ENCODE data around the gene KRTDAP.

KRTDAP gene

GRCh38 chr19:35519291-35519690, 29.0 kb upstream of the KRTDAP start:
- no peaks in the 10 kb centered on the region for H3K9me3 Mint-ChIP-seq
- DNase-seq (ENCODE audit: low spot score in 2 of 2) = no peak
- H3K36me3 Mint-ChIP-seq = no peaks in the 10 kb centered on the region
- H3K4me3 Mint-ChIP-seq = no peak overlapping the region
- no peaks in the 10 kb centered on the region for H3K4me1 Mint-ChIP-seq
- no peak for ATAC-seq
- peak overlapping the region; percentile 3 for H3K27ac Mint-ChIP-seq

GRCh38 chr19:35518313-35518712, 28.0 kb upstream of the KRTDAP start:
- peaks cover 6% of the 10 kb centered on the region for H3K4me1 Mint-ChIP-seq
- ATAC-seq (no peak), DNase-seq (ENCODE audit: low spot score in 2 of 2) (no peak)
- no peaks in the 10 kb centered on the region for H3K36me3 Mint-ChIP-seq
- H3K4me3 Mint-ChIP-seq = no peak overlapping the region
- no peaks in the 10 kb centered on the region for H3K9me3 Mint-ChIP-seq
- H3K27ac Mint-ChIP-seq = no peak overlapping the region

GRCh38 chr19:35517342-35517741, 27.1 kb upstream of the KRTDAP start:
- no peak for DNase-seq (ENCODE audit: low spot score in 2 of 2)
- Mint-ChIP-seq H3K27ac (no peak overlapping the region), H3K4me3 (no peak overlapping the region), H3K36me3 (no peaks in the 10 kb centered on the region), H3K4me1 (peaks cover 7% of the 10 kb centered on the region), H3K9me3 (no peaks in the 10 kb centered on the region)
- no peak for ATAC-seq

GRCh38 chr19:35516310-35516709, 26.0 kb upstream of the KRTDAP start:
- H3K36me3 Mint-ChIP-seq = no peaks in the 10 kb centered on the region
- H3K27ac Mint-ChIP-seq = no peak overlapping the region
- H3K9me3 Mint-ChIP-seq = no peaks in the 10 kb centered on the region
- ATAC-seq (no peak), DNase-seq (ENCODE audit: low spot score in 2 of 2) (no peak)
- H3K4me1 Mint-ChIP-seq = peaks cover 7% of the 10 kb centered on the region
- no peak overlapping the region for H3K4me3 Mint-ChIP-seq

- no peak for DNase-seq (ENCODE audit: low spot score in 2 of 2)
- Mint-ChIP-seq H3K4me3 (no peak overlapping the region), H3K36me3 (no peaks in the 10 kb centered on the region), H3K4me1 (peaks cover 21% of the 10 kb centered on the region), H3K27ac (no peak overlapping the region), H3K9me3 (no peaks in the 10 kb centered on the region)
- no peak for ATAC-seq
These were observed 24.1 kb upstream of the KRTDAP start for GRCh38 chr19:35514282-35514809.

GRCh38 chr19:35513628-35514281, 23.5 kb upstream of the KRTDAP start, which contains the start of gene DMKN:
Gene DMKN, minus strand, starts transcription at chr19:35513649. Its CDS starts 174 bp downstream, at chr19:35513475.
- no peaks in the 10 kb centered on the region for H3K36me3 Mint-ChIP-seq
- H3K27ac Mint-ChIP-seq = no peak within 1 kb of the TSS
- peaks cover 25% of the 10 kb centered on the region for H3K4me1 Mint-ChIP-seq
- H3K4me3 Mint-ChIP-seq = no peak within 1 kb of the TSS
- no peak for DNase-seq (ENCODE audit: low spot score in 2 of 2)
- no peaks in the 10 kb centered on the region for H3K9me3 Mint-ChIP-seq
- peak; percentile 20 for ATAC-seq

- no peak for ATAC-seq
- no peaks in the 10 kb centered on the region for H3K36me3 Mint-ChIP-seq
- no peak for DNase-seq (ENCODE audit: low spot score in 2 of 2)
- H3K4me3 Mint-ChIP-seq = no peak overlapping the region
- H3K27ac Mint-ChIP-seq = no peak overlapping the region
- no peaks in the 10 kb centered on the region for H3K9me3 Mint-ChIP-seq
- peaks cover 25% of the 10 kb centered on the region for H3K4me1 Mint-ChIP-seq
These were observed 22.8 kb upstream of the KRTDAP start for GRCh38 chr19:35512831-35513627.

GRCh38 chr19:35511337-35511736, 21.1 kb upstream of the KRTDAP start:
- H3K4me1 Mint-ChIP-seq = peaks cover 25% of the 10 kb centered on the region
- H3K27ac Mint-ChIP-seq = no peak overlapping the region
- ATAC-seq (no peak), DNase-seq (ENCODE audit: low spot score in 2 of 2) (no peak)
- no peak overlapping the region for H3K4me3 Mint-ChIP-seq
- H3K36me3 Mint-ChIP-seq = no peaks in the 10 kb centered on the region
- no peaks in the 10 kb centered on the region for H3K9me3 Mint-ChIP-seq

GRCh38 chr19:35510626-35510964, 20.3 kb upstream of the KRTDAP start:
- Mint-ChIP-seq H3K9me3 (no peaks in the 10 kb centered on the region), H3K4me3 (peak overlapping the region; percentile 74), H3K4me1 (peaks cover 25% of the 10 kb centered on the region), H3K27ac (peak overlapping the region; percentile 29), H3K36me3 (no peaks in the 10 kb centered on the region)
- DNase-seq (ENCODE audit: low spot score in 2 of 2) (no peak), ATAC-seq (no peak)

- Mint-ChIP-seq H3K4me3 (peak overlapping the region; percentile 74), H3K36me3 (no peaks in the 10 kb centered on the region), H3K27ac (peak overlapping the region; percentile 29), H3K9me3 (no peaks in the 10 kb centered on the region), H3K4me1 (peaks cover 25% of the 10 kb centered on the region)
- peak; percentile 81 to 89 for DNase-seq (ENCODE audit: low spot score in 2 of 2)
- peak; percentile 76 for ATAC-seq
These were observed 19.8 kb upstream of the KRTDAP start for GRCh38 chr19:35509861-35510625.

GRCh38 chr19:35509018-35509652, 18.9 kb upstream of the KRTDAP start:
- H3K36me3 Mint-ChIP-seq = no peaks in the 10 kb centered on the region
- DNase-seq (ENCODE audit: low spot score in 2 of 2) (peak in 1 of 2 donors; percentile 53), ATAC-seq (peak; percentile 76)
- H3K27ac Mint-ChIP-seq = peak overlapping the region; percentile 29
- H3K4me3 Mint-ChIP-seq = peak overlapping the region; percentile 74
- H3K4me1 Mint-ChIP-seq = peaks cover 25% of the 10 kb centered on the region
- H3K9me3 Mint-ChIP-seq = no peaks in the 10 kb centered on the region

GRCh38 chr19:35508129-35508528, 17.9 kb upstream of the KRTDAP start:
- Mint-ChIP-seq H3K9me3 (no peaks in the 10 kb centered on the region), H3K27ac (no peak overlapping the region), H3K36me3 (no peaks in the 10 kb centered on the region), H3K4me1 (peaks cover 18% of the 10 kb centered on the region), H3K4me3 (no peak overlapping the region)
- ATAC-seq = no peak
- DNase-seq (ENCODE audit: low spot score in 2 of 2) = no peak

GRCh38 chr19:35507561-35507960, 17.3 kb upstream of the KRTDAP start:
- H3K4me3 Mint-ChIP-seq = no peak overlapping the region
- peaks cover 18% of the 10 kb centered on the region for H3K4me1 Mint-ChIP-seq
- DNase-seq (ENCODE audit: low spot score in 2 of 2) (no peak), ATAC-seq (no peak)
- H3K27ac Mint-ChIP-seq = peak overlapping the region; percentile 30
- H3K9me3 Mint-ChIP-seq = no peaks in the 10 kb centered on the region
- no peaks in the 10 kb centered on the region for H3K36me3 Mint-ChIP-seq

GRCh38 chr19:35506011-35506410, 15.7 kb upstream of the KRTDAP start:
- H3K36me3 Mint-ChIP-seq = no peaks in the 10 kb centered on the region
- no peak overlapping the region for H3K4me3 Mint-ChIP-seq
- no peak for DNase-seq (ENCODE audit: low spot score in 2 of 2)
- no peak for ATAC-seq
- no peaks in the 10 kb centered on the region for H3K9me3 Mint-ChIP-seq
- H3K4me1 Mint-ChIP-seq = peaks cover 18% of the 10 kb centered on the region
- no peak overlapping the region for H3K27ac Mint-ChIP-seq

GRCh38 chr19:35502751-35503150, 12.5 kb upstream of the KRTDAP start:
- ATAC-seq (no peak), DNase-seq (ENCODE audit: low spot score in 2 of 2) (no peak)
- Mint-ChIP-seq H3K4me1 (no peaks in the 10 kb centered on the region), H3K4me3 (no peak overlapping the region), H3K27ac (peak overlapping the region; percentile 58), H3K9me3 (no peaks in the 10 kb centered on the region), H3K36me3 (no peaks in the 10 kb centered on the region)
